NCI-H2107 treated with DMSO at 0.1 percent for 48 hours (cell line): ENCODE results near the gene CPTP.
"Not testable (repeated sequence)": the region's sequence is repeated elsewhere in the genome, so short reads cannot be mapped to it uniquely, and the experiment has no call there.

Experiments used
- DNase-seq: peaks from one replicate; lab custom pipeline; 2025; ENCODE audit not compliant: unreplicated experiment; lab: John Stamatoyannopoulos, UW

Gene CPTP

DNA sequence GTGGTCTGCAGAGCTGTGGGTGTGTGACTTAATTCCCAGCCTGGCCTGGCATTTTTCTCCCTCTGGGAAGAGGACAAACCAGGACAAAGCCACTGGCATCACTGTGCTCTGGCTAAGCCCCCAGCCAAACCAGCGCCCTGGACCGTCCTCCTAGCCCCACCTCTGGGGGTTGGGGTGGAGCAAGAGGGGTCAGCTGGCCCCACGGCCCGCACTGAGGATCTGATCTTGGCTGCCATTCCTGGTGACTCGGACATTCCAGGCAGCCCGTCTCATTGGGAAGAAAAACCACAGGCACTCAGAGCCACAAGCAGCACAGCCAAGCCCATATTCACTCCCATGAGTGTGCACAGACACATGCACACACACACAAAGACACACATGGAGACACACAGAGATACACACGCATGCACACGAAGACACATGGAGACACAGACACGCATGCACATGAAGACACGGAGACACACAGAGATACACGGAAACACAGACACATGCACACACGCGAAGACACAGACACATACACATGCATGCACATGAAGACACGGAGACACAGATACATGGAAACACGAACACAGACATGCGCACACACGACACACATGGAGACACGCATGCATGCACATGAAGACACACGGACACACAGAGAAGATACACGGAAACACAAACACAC, 36.0 kb downstream of the CPTP start:
- no peak for DNase-seq

DNA sequence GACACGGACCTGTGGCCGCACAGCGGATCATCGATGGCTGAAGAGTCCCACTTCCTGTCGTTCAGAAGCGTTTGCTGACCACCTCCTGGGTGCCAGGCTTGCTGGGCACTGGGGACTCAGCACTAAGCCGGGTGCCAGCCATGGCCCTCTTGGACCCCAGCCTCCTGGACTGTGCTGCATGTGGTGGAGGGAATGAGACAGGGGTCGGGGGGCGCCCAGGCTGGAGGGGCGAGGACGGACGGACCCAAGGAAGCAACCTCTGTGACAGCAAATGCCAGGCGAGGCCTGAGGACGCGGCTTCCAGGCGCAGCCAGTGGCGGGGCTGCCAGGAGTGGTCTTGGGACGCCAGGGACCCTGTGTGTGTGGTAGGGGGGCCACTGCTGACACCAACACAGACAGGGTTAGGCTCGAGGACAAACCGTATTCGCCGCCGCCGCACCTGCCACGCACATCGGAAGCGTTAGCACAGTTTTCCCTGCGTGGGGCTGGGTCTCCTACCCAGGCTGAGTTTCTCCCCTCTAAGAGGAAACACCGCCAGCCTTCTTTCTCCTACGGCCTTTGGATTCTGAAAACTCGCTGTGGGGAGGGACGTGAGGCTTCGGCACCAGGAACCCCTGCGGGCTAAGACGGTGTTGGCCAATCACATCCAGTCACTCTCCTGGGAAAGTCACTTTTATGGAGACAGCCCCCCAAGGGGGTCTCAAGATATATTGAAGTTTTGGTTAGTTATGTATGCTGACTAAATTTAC, 36.8 kb downstream of the CPTP start:
- no peak for DNase-seq

DNA sequence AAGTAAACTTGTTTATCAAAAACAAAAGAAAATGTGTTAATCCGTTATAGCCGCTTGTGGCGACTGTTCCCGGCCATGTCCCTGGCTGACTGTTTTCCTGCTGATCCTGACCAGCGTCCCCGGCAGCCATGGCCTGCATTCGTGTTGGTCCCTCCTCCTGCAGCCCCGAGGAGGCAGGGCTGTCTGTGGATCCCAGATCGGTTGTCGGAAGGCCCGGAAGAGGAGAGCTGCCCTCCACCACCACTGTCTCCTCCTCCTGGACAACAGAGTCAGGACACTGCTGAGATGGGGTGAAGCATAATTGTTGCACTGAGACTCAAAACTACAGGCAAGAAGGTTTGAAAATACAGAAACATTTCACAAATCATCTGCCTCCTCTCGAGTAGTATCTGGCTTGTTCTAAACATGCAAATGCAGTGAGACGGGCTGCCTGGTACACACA, 37.4 kb downstream of the CPTP start:
- no peak for DNase-seq

- DNase-seq = no peak
Observed at GRCh38 chr1:1364266-1364665, 39.7 kb downstream of the CPTP start.

- DNase-seq = no peak
Observed at GRCh38 chr1:1365875-1366698, 41.5 kb downstream of the CPTP start.

DNA sequence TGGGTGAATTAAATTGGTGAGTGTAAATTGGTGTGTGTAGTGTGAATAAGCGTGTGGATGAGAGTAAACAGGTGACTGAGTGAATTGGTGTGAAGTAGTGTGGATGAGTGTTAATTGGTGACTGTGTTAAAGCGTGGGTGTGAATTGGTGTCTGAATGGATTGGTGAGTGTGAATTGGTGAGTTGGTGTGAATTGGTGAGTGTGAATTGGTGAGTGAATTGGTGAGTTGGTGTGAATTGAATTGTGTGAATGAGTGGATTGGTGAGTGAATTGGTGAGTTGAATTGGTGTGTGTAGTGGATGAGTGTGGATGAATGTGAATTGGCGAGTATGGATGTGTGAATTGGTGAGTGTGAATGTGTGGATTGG, 42.1 kb downstream of the CPTP start:
- DNase-seq = no peak

DNA sequence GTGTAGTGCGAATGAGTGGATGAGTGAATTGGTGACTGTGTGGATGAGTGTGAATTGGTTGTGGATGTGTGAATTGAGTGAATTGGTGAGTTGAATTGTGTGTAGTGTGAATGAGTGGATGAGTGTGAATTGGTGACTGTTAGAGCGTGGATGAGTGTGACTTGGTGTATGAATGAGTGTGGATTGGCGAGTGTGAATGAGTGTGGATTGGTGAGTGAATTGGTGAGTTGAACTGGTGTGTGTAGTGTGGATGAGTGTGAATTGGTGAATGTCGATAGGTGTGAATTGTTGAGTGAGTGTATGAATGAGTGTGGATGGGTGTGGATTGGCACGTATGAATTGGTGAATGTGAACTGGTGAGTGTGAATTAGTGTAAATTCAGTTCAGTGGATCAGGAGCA, 42.7 kb downstream of the CPTP start:
- no peak for DNase-seq

GRCh38 chr1:1370094-1370493, 45.5 kb downstream of the CPTP start:
- DNase-seq = not testable (repeated sequence)

DNA sequence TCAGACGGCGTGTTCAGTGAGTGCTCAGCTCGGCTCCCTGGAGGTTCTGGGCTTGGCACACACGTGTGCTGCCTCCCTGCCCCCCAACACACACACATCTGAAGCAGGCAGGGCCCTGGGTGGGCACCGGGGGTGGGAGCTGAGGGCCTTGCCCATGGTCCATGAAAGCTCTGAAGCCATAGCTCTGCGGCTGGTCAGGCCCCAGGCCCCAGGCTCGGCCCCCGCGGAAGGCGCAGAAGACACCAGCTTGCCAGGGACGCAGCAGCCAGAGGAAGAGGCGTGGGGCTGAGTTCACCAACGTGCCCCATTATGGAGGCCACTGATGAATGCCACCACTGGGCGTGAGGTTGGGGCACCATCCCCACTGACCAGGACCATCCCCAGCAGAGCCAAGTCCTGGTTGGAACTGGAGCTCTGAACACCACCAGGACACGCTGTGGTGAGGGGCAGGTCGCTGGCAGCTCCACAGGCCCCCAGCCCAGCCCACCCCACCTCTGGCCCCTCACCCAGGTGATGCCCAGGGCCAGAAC, 46.2 kb downstream of the CPTP start:
- no peak for DNase-seq

DNA sequence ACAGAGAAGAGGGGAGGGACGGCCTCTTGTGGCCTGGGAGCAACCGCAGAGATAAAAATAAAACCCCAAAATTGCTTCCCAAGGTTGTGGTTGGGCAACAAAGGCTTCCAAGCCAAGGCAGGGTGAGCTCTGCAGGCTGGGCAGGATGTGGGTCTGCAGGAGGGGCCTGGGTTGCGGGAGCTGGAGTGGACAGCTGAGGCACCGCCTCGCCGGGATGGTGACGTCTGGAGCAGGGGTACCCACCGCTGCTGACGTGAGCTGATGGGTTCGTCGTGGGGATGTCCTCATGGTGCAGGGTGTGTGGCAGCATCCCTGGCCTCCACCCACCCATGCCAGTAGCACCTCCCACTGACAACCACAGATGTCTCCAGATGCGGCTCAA, 46.8 kb downstream of the CPTP start:
- DNase-seq = no peak

GRCh38 chr1:1371746-1372711, 47.4 kb downstream of the CPTP start:
- no peak for DNase-seq

- DNase-seq = no peak
Observed at GRCh38 chr1:1373051-1373814, 48.6 kb downstream of the CPTP start.

DNA sequence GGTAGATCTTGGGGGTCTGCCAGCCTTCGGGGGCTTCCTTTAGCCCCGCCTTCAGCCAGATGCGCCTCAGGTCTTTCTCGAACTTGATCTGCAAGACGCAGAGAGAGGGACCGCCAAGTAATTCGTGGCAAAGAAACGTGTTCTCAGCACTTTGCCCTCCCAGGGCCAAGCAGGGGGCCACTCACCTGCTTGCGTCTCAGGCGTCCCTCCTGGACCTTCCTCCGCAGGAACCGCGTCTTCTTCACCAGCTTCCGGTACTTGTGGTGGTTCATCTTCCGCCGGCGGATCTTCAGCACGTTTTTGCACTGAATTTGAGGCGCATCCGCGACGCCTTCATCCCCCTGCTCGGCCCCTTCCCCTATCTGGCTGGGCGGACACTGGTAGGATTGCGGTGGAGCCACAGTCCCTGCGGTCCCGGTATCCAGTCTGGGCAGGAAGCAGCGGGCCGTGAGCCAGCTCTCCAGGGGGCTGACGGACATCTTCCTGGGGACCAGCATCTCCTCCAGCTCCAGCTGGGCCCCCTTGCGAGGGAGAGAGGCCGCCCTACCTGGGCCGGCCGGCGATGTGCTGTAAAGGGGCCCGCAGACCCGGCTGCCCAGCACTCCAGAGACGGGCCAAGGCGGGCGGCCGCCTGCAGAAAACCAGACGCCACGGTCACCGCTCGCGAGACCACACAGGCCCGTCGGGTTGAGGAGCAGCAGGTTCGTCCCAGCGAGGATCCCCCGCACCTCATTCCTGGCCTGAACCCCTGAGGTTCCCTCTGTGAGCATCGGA, 49.4 kb downstream of the CPTP start:
- DNase-seq = no peak

DNA sequence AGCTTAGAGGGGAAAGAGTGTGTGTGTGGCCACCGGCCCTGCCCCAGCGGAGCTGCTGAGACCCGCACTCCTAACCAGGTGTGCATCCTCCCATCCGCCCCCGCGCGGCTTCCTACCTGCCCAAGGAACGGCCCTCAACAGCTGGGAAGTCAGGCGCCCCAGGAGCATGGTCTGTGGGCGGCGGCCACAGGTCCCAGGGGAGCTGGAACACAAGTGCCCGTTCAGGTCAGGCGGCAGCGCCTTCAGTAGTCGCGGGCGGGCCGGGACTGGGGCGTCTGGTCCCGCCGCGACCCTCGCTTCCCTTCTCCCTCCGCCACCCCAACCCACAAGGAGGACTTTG, 50.0 kb downstream of the CPTP start:
- DNase-seq = no peak

- DNase-seq = peak; percentile 57
Observed at GRCh38 chr1:1374929-1375662, 50.5 kb downstream of the CPTP start, which contains the start of gene AURKAIP1. Gene AURKAIP1, minus strand, starts transcription at chr1:1375207. Its CDS starts 451 bp downstream, at chr1:1374756.

DNA sequence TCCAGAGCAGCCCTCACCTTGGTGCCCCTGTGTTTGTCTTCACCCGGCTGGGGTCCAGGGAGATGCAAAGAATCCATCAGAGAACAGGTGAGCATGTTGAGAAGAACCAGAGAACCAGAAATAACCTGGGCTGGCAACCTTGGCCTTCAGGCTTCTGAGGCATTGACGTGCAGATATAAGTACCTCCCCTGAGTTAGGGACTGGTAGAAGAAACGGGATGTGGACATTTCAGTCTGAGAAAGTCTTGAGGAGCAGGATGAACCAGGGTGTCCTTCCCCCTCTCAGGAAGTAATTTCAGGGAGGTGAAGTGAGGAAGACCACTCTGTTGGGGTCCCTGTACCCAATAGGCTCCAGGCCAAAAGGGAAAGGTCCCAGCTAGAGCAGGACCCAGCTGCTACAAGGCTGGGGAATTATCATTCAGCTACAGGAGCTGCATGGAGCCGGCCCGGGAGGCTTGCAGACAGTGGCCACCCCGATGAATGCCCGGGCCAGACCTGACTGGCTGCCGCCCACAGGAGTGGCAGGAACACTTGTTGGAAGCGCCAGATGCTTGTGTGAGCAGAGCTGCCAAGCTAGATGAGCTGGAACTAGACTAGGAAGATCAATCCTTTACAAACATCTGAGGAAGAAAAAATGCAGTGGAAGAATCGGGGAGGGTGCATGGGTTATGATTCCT, 52.1 kb downstream of the CPTP start:
- DNase-seq = no peak

DNA sequence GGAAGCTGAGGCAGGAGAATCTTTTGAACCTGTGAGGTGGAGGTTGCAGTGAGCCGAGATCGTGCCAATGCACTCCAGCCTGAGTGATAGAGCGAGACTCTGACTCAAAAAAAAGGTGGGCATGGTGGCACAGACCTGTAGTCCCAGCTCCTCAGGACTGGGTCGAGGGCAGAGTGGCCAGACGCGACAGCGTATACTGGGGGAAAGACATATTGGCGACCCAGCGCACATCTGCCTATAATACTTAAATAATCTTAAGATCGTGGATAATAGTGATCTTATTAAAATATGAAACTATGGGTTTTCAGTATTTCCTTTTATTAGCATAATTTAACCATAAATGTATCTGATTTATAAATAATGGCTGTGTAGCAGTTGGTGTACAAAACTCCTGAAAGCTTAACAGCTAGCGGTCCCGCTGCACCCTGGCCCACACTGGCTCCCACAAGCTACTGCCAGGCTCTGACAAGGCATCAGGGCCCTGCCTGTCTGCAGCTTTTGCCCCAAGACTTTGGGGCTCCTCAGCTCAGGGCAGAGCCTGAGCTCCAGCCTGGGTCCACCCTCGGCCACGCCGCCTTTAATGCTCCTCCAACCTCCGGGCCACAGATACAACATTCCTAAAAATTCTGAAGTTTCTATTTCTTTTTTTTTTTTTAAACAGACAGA, 53.1 kb downstream of the CPTP start:
- no peak for DNase-seq
